GM12878 (cell line): ENCODE measurements around the gene ETAA1. TPM values are rescaled to one million over a fixed set of nuclear protein-coding genes. Genes with fewer than 3 reads are reported as not detected.

ENCODE experiments used
- ATAC-seq: fragments of 200-7000 bp; cut with Tn5 transposase; 3 replicates; pipeline ENCODE4 v1.9.1; 2020; ENCODE audit warnings: mild to moderate bottlenecking, moderate library complexity
- BruUV-seq: library from RNA; stranded (reverse); fragments of 400-500 nt; replicated peaks from 2 replicates; lab custom pipeline; 2021; lab: Mats Ljungman, UMichigan
- CTCF ChIA-PET: fragments of 300-600 bp; sonication (Branson Sonifier 250); formaldehyde crosslinking; extraction: SDS; loops from one replicate; lab custom pipeline; 2021; ENCODE audit warnings: inconsistent platforms; lab: Yijun Ruan, JAX
- POLR2A ChIA-PET: fragments of 350-600 bp; formaldehyde crosslinking; extraction: SDS; loops from one replicate; lab custom pipeline; 2021; ENCODE audit warnings: inconsistent platforms; lab: Charles Lee
- RAD21 ChIA-PET: fragments of 300-600 bp; sonication (Branson Sonifier 250); formaldehyde crosslinking; loops from one replicate; lab custom pipeline; 2023; ENCODE audit warnings: antibody characterized with exemption; ENCODE audit not compliant: unreplicated experiment; lab: Charles Lee
- SMC1A ChIA-PET: fragments of 300-600 bp; sonication (Branson Sonifier 250); formaldehyde crosslinking; loops from one replicate; lab custom pipeline; 2023; ENCODE audit not compliant: unreplicated experiment, uncharacterized antibody; lab: Charles Lee
- DNase-seq: peaks from one replicate; pipeline ENCODE4 v3.0.0-alpha.2; 2011; ENCODE audit warnings: low read depth, low spot score
- FAIRE-seq: peaks from 3 replicates; lab custom pipeline; 2011; peaks lifted over from hg19 to GRCh38; lab: Jason Lieb, UNC
- H2AFZ ChIP-seq: 2 replicates; pipeline ENCODE4 v1.6.0; 2011; ENCODE audit warnings: low read depth, low read length, control low read depth; ENCODE audit not compliant: control insufficient read depth
- H3K27ac ChIP-seq: 2 replicates; pipeline ENCODE4 v1.5.1; 2011; ENCODE audit warnings: control low read depth; ENCODE audit not compliant: control insufficient read depth, insufficient read depth
- H3K27me3 ChIP-seq, 2 experiments: replicated peaks in 1 of 2; 2 replicates each; pipeline versions ENCODE4 v1.6.0 to v1.6.1; 2011; ENCODE audit warnings: low read length in 1 of 2; ENCODE audit not compliant: control insufficient read depth in 2 of 2, insufficient read depth in 2 of 2
- H3K36me3 ChIP-seq, 2 experiments: 2 replicates each; pipeline ENCODE4 v1.5.1; 2011; ENCODE audit warnings: low read length in 1 of 2; ENCODE audit not compliant: control insufficient read depth in 2 of 2, insufficient read depth in 2 of 2
- H3K4me1 ChIP-seq: 2 replicates; pipeline ENCODE4 v1.6.1; 2011; ENCODE audit warnings: mild to moderate bottlenecking, low read length, moderate library complexity, mixed read lengths; ENCODE audit not compliant: control insufficient read depth, insufficient read depth
- H3K4me2 ChIP-seq: 2 replicates; pipeline ENCODE4 v1.6.0; 2011; ENCODE audit warnings: control low read depth; ENCODE audit not compliant: control insufficient read depth, insufficient read depth
- H3K4me3 ChIP-seq: fragments of 200-600 bp; sonication (generic); 2 replicates; pipeline ENCODE4 v1.5.1; 2016
- H3K79me2 ChIP-seq: 2 replicates; pipeline ENCODE4 v1.6.0; 2011; ENCODE audit warnings: low read length; ENCODE audit not compliant: control insufficient read depth, insufficient read depth
- H3K9ac ChIP-seq: 2 replicates; pipeline ENCODE4 v1.8.0; 2011; ENCODE audit warnings: low read length, control low read depth, mixed read lengths; ENCODE audit not compliant: control insufficient read depth, insufficient read depth
- H3K9me3 ChIP-seq: replicated peaks from 3 replicates; pipeline ENCODE4 v1.5.1; 2011; ENCODE audit warnings: mild to moderate bottlenecking, low read length; ENCODE audit not compliant: control insufficient read depth, insufficient read depth
- H4K20me1 ChIP-seq: 2 replicates; pipeline ENCODE4 v1.6.0; 2011; ENCODE audit not compliant: control insufficient read depth, insufficient read depth
- BHLHE40 ChIP-seq, 2 experiments: fragments of 450-650 bp in 1 of 2; IDR thresholded peaks; 2 replicates each; pipeline ENCODE4 v1.6.1; 2011 to 2017; ENCODE audit warnings: low read depth in 2 of 2, borderline replicate concordance in 1 of 2, improper control_type of control experiment in 1 of 2, low read length in 1 of 2, mild to moderate bottlenecking in 1 of 2
- CHD2 ChIP-seq: IDR thresholded peaks from 2 replicates; pipeline ENCODE4 v1.6.1; 2011; ENCODE audit warnings: low read depth, low read length, improper control_type of control experiment, borderline replicate concordance
- CREB1 ChIP-seq: IDR thresholded peaks from 2 replicates; pipeline ENCODE4 v1.6.1; 2012; ENCODE audit warnings: low read depth, mild to moderate bottlenecking, inconsistent platforms
- GABPA ChIP-seq: IDR thresholded peaks from 2 replicates; pipeline ENCODE4 v1.6.1; 2014; ENCODE audit warnings: antibody characterized with exemption, low read depth, mild to moderate bottlenecking, inconsistent platforms
- HCFC1 ChIP-seq: fragments of 150-350 bp; IDR thresholded peaks from 2 replicates; pipeline ENCODE4 v1.6.1; 2014; ENCODE audit warnings: low read length
- HDGF ChIP-seq: fragments of 450-650 bp; IDR thresholded peaks from 2 replicates; pipeline ENCODE4 v1.6.1; 2016; ENCODE audit warnings: antibody characterized with exemption
- JUNB ChIP-seq: IDR thresholded peaks from 2 replicates; pipeline ENCODE4 v1.6.1; 2016; ENCODE audit warnings: antibody characterized with exemption, mild to moderate bottlenecking
- MEF2A ChIP-seq: IDR thresholded peaks from 2 replicates; pipeline ENCODE4 v1.6.1; 2011; ENCODE audit warnings: low read depth, mild to moderate bottlenecking, low read length, moderate library complexity; ENCODE audit not compliant: insufficient read depth
- NFXL1 ChIP-seq: fragments of 450-650 bp; IDR thresholded peaks from 2 replicates; pipeline ENCODE4 v1.6.1; 2017; ENCODE audit warnings: antibody characterized with exemption, mild to moderate bottlenecking, borderline replicate concordance
- NFYA ChIP-seq: IDR thresholded peaks from 2 replicates; pipeline ENCODE4 v1.6.1; 2011; ENCODE audit warnings: low read depth, mild to moderate bottlenecking, low read length, improper control_type of control experiment, borderline replicate concordance
- NR2C1 ChIP-seq: fragments of 450-650 bp; IDR thresholded peaks from 2 replicates; pipeline ENCODE4 v1.6.1; 2017; ENCODE audit warnings: antibody characterized with exemption, mild to moderate bottlenecking, moderate library complexity
- NR2F1 ChIP-seq: fragments of 450-650 bp; conservative IDR thresholded peaks from 2 replicates; pipeline ENCODE4 v1.6.1; 2017; ENCODE audit warnings: mild to moderate bottlenecking
- POLR2AphosphoS2 ChIP-seq: IDR thresholded peaks from 2 replicates; pipeline ENCODE4 v1.6.1; 2011; ENCODE audit warnings: low read depth, mild to moderate bottlenecking, low read length, improper control_type of control experiment, moderate library complexity
- SMAD1 ChIP-seq: fragments of 450-650 bp; IDR thresholded peaks from 2 replicates; pipeline ENCODE4 v1.6.1; 2018; ENCODE audit warnings: mild to moderate bottlenecking, low read depth; ENCODE audit not compliant: partially characterized antibody
- TCF7 ChIP-seq: IDR thresholded peaks from 2 replicates; pipeline ENCODE4 v1.6.1; 2014; ENCODE audit warnings: antibody characterized with exemption, borderline replicate concordance
- WRNIP1 ChIP-seq: IDR thresholded peaks from 2 replicates; pipeline ENCODE4 v1.6.1; 2011; ENCODE audit warnings: low read depth, low read length, improper control_type of control experiment, borderline replicate concordance
- ZBED1 ChIP-seq: IDR thresholded peaks from 2 replicates; pipeline ENCODE4 v1.6.1; 2016; ENCODE audit warnings: borderline replicate concordance
- ZZZ3 ChIP-seq: IDR thresholded peaks from 2 replicates; pipeline ENCODE4 v1.6.1; 2011; ENCODE audit warnings: low read depth; ENCODE audit not compliant: control insufficient read depth, insufficient read length
- WGBS: methylation state at CpG from one replicate; pipeline ENCODE4 v1.1.6; 2016; ENCODE audit warnings: low lambda C conversion rate; ENCODE audit not compliant: insufficient replicate concordance, insufficient coverage; ENCODE audit errors: missing lambda C conversion rate; 5-methylcytosine and 5-hydroxymethylcytosine counted together
- in situ Hi-C: fragments of 300-500 bp; cut with MboI; formaldehyde crosslinking; loops from 9 replicates; pipeline ENCODE4 v1.14.3; 2018; ENCODE audit warnings: mixed read lengths
- intact Hi-C: fragments of 100-400 bp; cut with micrococcal nuclease; formaldehyde crosslinking; loops from one replicate; pipeline ENCODE4 v1.14.2; 2022; ENCODE audit not compliant: unreplicated experiment
- polyA plus RNA-seq, 11 experiments: library from polyadenylated mRNA; depleted of rRNA in 4 of 11; unstranded in 6 of 11; stranded (reverse) in 5 of 11; fragments of >200 nt; fragmentation: Nextera tagmentation in 4 of 11; fragmentation: Illumina TruSeq in 1 of 11; extraction: Ambion mirVana in 4 of 11; extraction: Trizol in 1 of 11; gene quantifications; 1 replicate in 1 of 11; 2 replicates in 10 of 11; pipeline versions ENCODE4 v1.2.1 to v1.2.3, GENCODE V29; 2011 to 2016; ENCODE audit warnings: inconsistent platforms in 2 of 11, missing spikeins in 2 of 11, low read depth in 1 of 11
- total RNA-seq, 4 experiments: library from RNA; depleted of rRNA in 3 of 4; stranded (reverse); fragments of >200 nt in 3 of 4; fragmentation: Illumina TruSeq in 1 of 4; extraction: Trizol in 1 of 4; gene quantifications; 2 replicates each; pipeline versions ENCODE4 v1.2.1 to v1.2.3, GENCODE V29; 2013 to 2021
- TF ChIP-seq, protein P1 (sequence below): fragments of 450-650 bp; IDR thresholded peaks from 2 replicates; pipeline ENCODE4 v1.6.1; 2016; ENCODE audit warnings: mild to moderate bottlenecking
- TF ChIP-seq, protein P2 (sequence below): fragments of 450-650 bp; IDR thresholded peaks from 2 replicates; pipeline ENCODE4 v1.6.1; 2016; ENCODE audit warnings: mild to moderate bottlenecking

The ETAA1 gene
- total and polyA plus RNA-seq, 10 of the 15 experiments (the other 5 are each of a cell fraction or from before 2014, with no cell fraction given): 4.2 to 24.2 (median 13.4) TPM

- Histone ChIP-seq H3K36me3 (no peaks in the 10 kb centered on the region), H3K27ac (no peak overlapping the region), H3K4me2 (no peak overlapping the region), H3K79me2 (no peaks in the 10 kb centered on the region), H3K4me1 (no peaks in the 10 kb centered on the region), H3K4me3 (no peak overlapping the region), H4K20me1 (no peaks in the 10 kb centered on the region)
- no peak for DNase-seq
- 47% methylated on average over 2 of the region's 2 CpGs for WGBS
- intact Hi-C loops: no loop called here
- CTCF ChIA-PET: no interaction called here
- POLR2A ChIA-PET: no interaction called here
- in situ Hi-C loops: no loop called here
- TF ChIP-seq ZBED1 (no peak), MEF2A (no peak), NFXL1 (no peak), ZZZ3 (no peak), NFYA (no peak), HCFC1 (no peak), GABPA (no peak), CHD2 (no peak), CREB1 (no peak), JUNB (no peak), SMAD1 (no peak), WRNIP1 (no peak), HDGF (no peak), BHLHE40 (IDR thresholded peaks at IDR 0.05; ENCODE audit: borderline replicate concordance in 1 of 2, low read depth in 2 of 2, low read length in 1 of 2) (no peak), TCF7 (no peak), NR2F1 (no peak), NR2C1 (no peak), POLR2AphosphoS2 (no peak)
- TF ChIP-seq, protein P1, sequence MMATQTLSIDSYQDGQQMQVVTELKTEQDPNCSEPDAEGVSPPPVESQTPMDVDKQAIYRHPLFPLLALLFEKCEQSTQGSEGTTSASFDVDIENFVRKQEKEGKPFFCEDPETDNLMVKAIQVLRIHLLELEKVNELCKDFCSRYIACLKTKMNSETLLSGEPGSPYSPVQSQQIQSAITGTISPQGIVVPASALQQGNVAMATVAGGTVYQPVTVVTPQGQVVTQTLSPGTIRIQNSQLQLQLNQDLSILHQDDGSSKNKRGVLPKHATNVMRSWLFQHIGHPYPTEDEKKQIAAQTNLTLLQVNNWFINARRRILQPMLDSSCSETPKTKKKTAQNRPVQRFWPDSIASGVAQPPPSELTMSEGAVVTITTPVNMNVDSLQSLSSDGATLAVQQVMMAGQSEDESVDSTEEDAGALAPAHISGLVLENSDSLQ: no peak
- TF ChIP-seq, protein P2, sequence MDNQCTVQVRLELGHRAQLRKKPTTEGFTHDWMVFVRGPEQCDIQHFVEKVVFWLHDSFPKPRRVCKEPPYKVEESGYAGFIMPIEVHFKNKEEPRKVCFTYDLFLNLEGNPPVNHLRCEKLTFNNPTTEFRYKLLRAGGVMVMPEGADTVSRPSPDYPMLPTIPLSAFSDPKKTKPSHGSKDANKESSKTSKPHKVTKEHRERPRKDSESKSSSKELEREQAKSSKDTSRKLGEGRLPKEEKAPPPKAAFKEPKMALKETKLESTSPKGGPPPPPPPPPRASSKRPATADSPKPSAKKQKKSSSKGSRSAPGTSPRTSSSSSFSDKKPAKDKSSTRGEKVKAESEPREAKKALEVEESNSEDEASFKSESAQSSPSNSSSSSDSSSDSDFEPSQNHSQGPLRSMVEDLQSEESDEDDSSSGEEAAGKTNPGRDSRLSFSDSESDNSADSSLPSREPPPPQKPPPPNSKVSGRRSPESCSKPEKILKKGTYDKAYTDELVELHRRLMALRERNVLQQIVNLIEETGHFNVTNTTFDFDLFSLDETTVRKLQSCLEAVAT: no peak
- TF ChIP-seq, all 136 proteins: peak for 0
- Histone ChIP-seq H3K9ac (no peak overlapping the region), H3K27me3 (no peaks in the 10 kb centered on the region), H3K9me3 (no peaks in the 10 kb centered on the region), H2AFZ (no peak overlapping the region)
- ChIA-PET RAD21 (no interaction called here), SMC1A (interaction anchor here (0.9 to 1.3 kb wide), 3 partner anchors 11 to 74 kb away, joined by 3 read pairs; no protein-coding TSS in a partner anchor)
- ATAC-seq (no peak), FAIRE-seq (no peak)
- no TSS peak for BruUV-seq
These were observed 49.4 kb downstream of the ETAA1 start for GRCh38 chr2:67446491-67446911.
